ENCODE data around the gene DUSP10. TPM values are rescaled to one million over a fixed set of nuclear protein-coding genes. Genes with fewer than 3 reads are reported as not detected.
A peak's percentile ranks its signal among the peaks of the same experiment; 100 is the strongest.

DUSP10 gene
- total and polyA plus RNA-seq, 2 donors (not counting 1 experiment from before 2014, with no cell fraction given): 22.8 to 37.7 TPM

DNA sequence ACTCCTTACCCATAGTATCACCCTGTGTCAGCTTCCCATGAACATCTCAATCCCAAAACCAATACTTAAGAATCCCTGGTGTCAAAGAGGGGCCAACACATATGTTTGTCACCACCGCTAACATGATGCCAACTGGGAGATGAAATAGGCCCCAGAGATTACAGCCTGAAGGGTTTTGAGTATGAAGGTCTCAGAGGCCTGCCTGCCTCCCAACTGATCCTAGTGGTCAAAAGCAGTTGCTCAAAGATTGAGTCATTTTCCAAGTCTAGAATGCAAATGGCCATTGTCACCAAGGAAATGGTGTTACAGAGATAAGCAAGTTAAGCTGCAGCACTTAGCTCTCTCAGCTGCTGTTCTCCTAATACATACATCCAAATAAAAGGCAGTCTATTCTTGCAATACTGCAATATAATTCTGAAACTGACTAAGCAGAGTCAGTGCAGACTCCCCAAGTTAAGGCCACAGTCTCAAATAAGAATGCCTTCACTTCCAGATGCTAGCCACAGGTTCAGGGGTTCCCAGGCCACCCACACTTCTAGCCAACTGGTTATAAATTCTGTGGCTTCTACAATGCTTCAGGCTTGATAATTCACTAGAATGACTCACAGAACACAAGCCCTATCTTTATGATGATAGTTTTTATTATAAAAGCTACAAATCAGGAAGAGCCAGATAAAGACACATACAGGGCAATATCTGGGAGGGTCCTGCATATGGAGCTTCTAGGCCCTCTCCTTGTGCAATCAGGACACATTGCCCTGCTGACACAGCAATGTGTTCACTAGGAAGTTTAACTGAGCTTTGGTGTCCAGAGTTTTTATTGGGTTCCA is 18.7 kb downstream of the DUSP10 start:
- peaks cover 69% of the 10 kb centered on the region for H3K79me2 ChIP-seq (ENCODE audit: control insufficient read depth, insufficient read depth, low read length)
- no peak overlapping the region for H3K27ac ChIP-seq (ENCODE audit: low read length in 2 of 2)
- Mint-ChIP-seq H3K4me3 (no peak overlapping the region), H3K4me1 (peaks cover 61% of the 10 kb centered on the region), H3K9me3 (ENCODE audit: insufficient read depth) (peaks cover 4% of the 10 kb centered on the region), H3K27ac (peak overlapping the region; percentile 37), H3K27me3 (no peaks in the 10 kb centered on the region)
- peaks cover 3 to 9% (median 6%) of the 10 kb centered on the region in 3 donors for H3K9me3 ChIP-seq (ENCODE audit: control extremely low read depth in 1 of 3, control insufficient read depth in 2 of 3, insufficient read depth in 1 of 3, low read length in 2 of 3)
- ChIA-PET POLR2A (interaction anchor here (1.2 kb wide), 1 partner anchor 19 kb away, joined by 3 read pairs; the partner anchor contains the start of gene DUSP10), CTCF (interaction anchor here (0.6 to 1.5 kb wide), 2 partner anchors 19 to 1424 kb away, joined by 3 to 4 read pairs; partner anchors contain the start of gene DUSP10)
- TF ChIP-seq CTCF (IDR thresholded peaks at IDR 0.05) (no peak), EZH2 (IDR thresholded peaks at IDR 0.05; ENCODE audit: borderline replicate concordance, insufficient read depth, low read depth, low read length, poor library complexity, severe bottlenecking) (no peak)
- no peak overlapping the region for H3K4me2 ChIP-seq (replicated peaks; ENCODE audit: low read depth, low read length, poor library complexity, severe bottlenecking)
- ATAC-seq (ENCODE audit: low read depth) (no peak), DNase-seq (no peak)
- no peak overlapping the region for H3K9ac ChIP-seq (ENCODE audit: low read length)
- no peaks in the 10 kb centered on the region for H4K20me1 ChIP-seq (ENCODE audit: control insufficient read depth, insufficient read depth, low read length, poor library complexity, severe bottlenecking)
- H2AFZ ChIP-seq (ENCODE audit: insufficient read depth, low read depth, low read length, poor library complexity, severe bottlenecking): no peak overlapping the region
- H3K4me3 ChIP-seq (ENCODE audit: control extremely low read depth in 1 of 5, extremely low read depth in 1 of 5, insufficient read depth in 1 of 5, low read depth in 2 of 5, low read length in 4 of 5): no peak overlapping the region
- WGBS (ENCODE audit: insufficient coverage): 100% methylated on average over 1 of the region's 1 CpG
- intact Hi-C loops (cut with micrococcal nuclease): no loop called here
- H3K27me3 ChIP-seq (replicated peaks in 1 of 4; ENCODE audit: control extremely low read depth in 1 of 4, control insufficient read depth in 3 of 4, insufficient read depth in 4 of 4, low read length in 3 of 4): no peaks in the 10 kb centered on the region
- peaks cover 0 to 3% of the 10 kb centered on the region in 2 experiments for H3K36me3 ChIP-seq (replicated peaks in 1 of 2; ENCODE audit: control extremely low read depth in 1 of 2, control insufficient read depth in 1 of 2, extremely low read depth in 1 of 2, insufficient read depth in 2 of 2, low read length in 1 of 2)
- H3K4me1 ChIP-seq (ENCODE audit: control insufficient read depth in 2 of 2, insufficient read depth in 2 of 2, low read length in 2 of 2): peaks cover 24 to 28% of the 10 kb centered on the region in 2 donors

Data from B cell (primary cell).